NOMO-1 (cell line): ENCODE results near the gene CMTR1.
"Not testable (repeated sequence)": the region's sequence is repeated elsewhere in the genome, so short reads cannot be mapped to it uniquely, and the experiment has no call there.

Source experiments
- DNase-seq, 2 experiments: peaks; one replicate each; lab custom pipeline; 2025; ENCODE audit not compliant: unreplicated experiment in 2 of 2; lab: John Stamatoyannopoulos, UW

Gene CMTR1

GRCh38 chr6:37433657-37434271, 743 bp downstream of the CMTR1 start:
- peak; percentile 21 to 43 for DNase-seq

GRCh38 chr6:37435373-37435772, 2.4 kb downstream of the CMTR1 start:
- DNase-seq, result no peak

- DNase-seq, result no peak
Measured at GRCh38 chr6:37435816-37436215, 2.8 kb downstream of the CMTR1 start.

- DNase-seq, result no peak
Measured at GRCh38 chr6:37438930-37439329, 5.9 kb downstream of the CMTR1 start.

GRCh38 chr6:37441651-37442050, 8.6 kb downstream of the CMTR1 start:
- no peak for DNase-seq

- DNase-seq, result no peak
Measured at GRCh38 chr6:37442416-37443215, 9.6 kb downstream of the CMTR1 start.

- DNase-seq, result not testable (repeated sequence)
Measured at GRCh38 chr6:37443216-37443542, 10.2 kb downstream of the CMTR1 start.

- no peak for DNase-seq
Measured at GRCh38 chr6:37449984-37450383, 17.0 kb downstream of the CMTR1 start.

- no peak for DNase-seq
Measured at GRCh38 chr6:37451441-37452193, 18.6 kb downstream of the CMTR1 start.

- DNase-seq, result no peak
Measured at GRCh38 chr6:37452522-37452921, 19.5 kb downstream of the CMTR1 start.

GRCh38 chr6:37454420-37455140, 21.6 kb downstream of the CMTR1 start:
- DNase-seq, result no peak

GRCh38 chr6:37456126-37456525, 23.1 kb downstream of the CMTR1 start:
- DNase-seq, result no peak

GRCh38 chr6:37456816-37457560, 24.0 kb downstream of the CMTR1 start:
- DNase-seq, result no peak

- DNase-seq, result no peak
Measured at GRCh38 chr6:37459981-37460800, 27.2 kb downstream of the CMTR1 start.

GRCh38 chr6:37460805-37461204, 27.8 kb downstream of the CMTR1 start:
- DNase-seq, result no peak

GRCh38 chr6:37463110-37463509, 30.1 kb downstream of the CMTR1 start:
- no peak for DNase-seq

GRCh38 chr6:37467718-37468117, 34.7 kb downstream of the CMTR1 start:
- no peak for DNase-seq

- no peak for DNase-seq
Measured at GRCh38 chr6:37473364-37474095, 40.5 kb downstream of the CMTR1 start.

GRCh38 chr6:37474316-37474715, 41.3 kb downstream of the CMTR1 start:
- DNase-seq, result no peak
